TTC549 (cell line): ENCODE measurements around the gene TRIM46.
"Not testable (repeated sequence)": the region's sequence is repeated elsewhere in the genome, so short reads cannot be mapped to it uniquely, and the experiment has no call there.

Experiments used
- FAIRE-seq: peaks from 2 replicates; lab custom pipeline; 2012; peaks lifted over from hg19 to GRCh38; lab: Jason Lieb, UNC

TRIM46 gene

GRCh38 chr1:155232001-155232978 lies 58.6 kb downstream of the TRIM46 start:
- not testable (repeated sequence) for FAIRE-seq

- FAIRE-seq: not testable (repeated sequence)
Observed at GRCh38 chr1:155233502-155233901, 59.9 kb downstream of the TRIM46 start.
